Measurements from ENCODE around the gene CTU1. TPM values are rescaled to one million over a fixed set of nuclear protein-coding genes. Genes with fewer than 3 reads are reported as not detected.

CTU1 gene
- total RNA-seq, 1 donor from 2014 or later: 9.4 TPM

GRCh38 chr19:51131780-51132680 is 23.8 kb upstream of the CTU1 start:
- peak; percentile 83 for DNase-seq (ENCODE audit: low spot score)

GRCh38 chr19:51129716-51130115 is 21.5 kb upstream of the CTU1 start:
- peak; percentile 53 for DNase-seq (ENCODE audit: low spot score)

- DNase-seq (ENCODE audit: low spot score): no peak
Observed at GRCh38 chr19:51128227-51128626, 20.0 kb upstream of the CTU1 start.

GRCh38 chr19:51127755-51128154 is 19.5 kb upstream of the CTU1 start:
- DNase-seq (ENCODE audit: low spot score): no peak

- DNase-seq (ENCODE audit: low spot score): no peak
Observed at GRCh38 chr19:51127032-51127431, 18.8 kb upstream of the CTU1 start.

- no peak for DNase-seq (ENCODE audit: low spot score)
Observed at GRCh38 chr19:51125421-51126075, 17.3 kb upstream of the CTU1 start.

- DNase-seq (ENCODE audit: low spot score): peak; percentile 43
Observed at GRCh38 chr19:51124729-51125128, 16.5 kb upstream of the CTU1 start, which contains the start of gene SIGLEC9. SIGLEC9 (plus strand) TSS chr19:51124906; CDS start chr19:51124975, 69 bp downstream.

GRCh38 chr19:51124216-51124615 is 16.0 kb upstream of the CTU1 start:
- DNase-seq (ENCODE audit: low spot score): no peak

- no peak for DNase-seq (ENCODE audit: low spot score)
Observed at GRCh38 chr19:51123802-51124201, 15.6 kb upstream of the CTU1 start.

- DNase-seq (ENCODE audit: low spot score): no peak
Observed at GRCh38 chr19:51123381-51123800, 15.2 kb upstream of the CTU1 start.

- DNase-seq (ENCODE audit: low spot score): no peak
Observed at GRCh38 chr19:51122112-51122981, 14.1 kb upstream of the CTU1 start.

- no peak for DNase-seq (ENCODE audit: low spot score)
Observed at GRCh38 chr19:51121257-51121656, 13.0 kb upstream of the CTU1 start.

- no peak for DNase-seq (ENCODE audit: low spot score)
Observed at GRCh38 chr19:51120160-51120559, 12.0 kb upstream of the CTU1 start.

GRCh38 chr19:51119611-51120010 is 11.4 kb upstream of the CTU1 start:
- DNase-seq (ENCODE audit: low spot score): no peak

GRCh38 chr19:51119101-51119500 is 10.9 kb upstream of the CTU1 start:
- no peak for DNase-seq (ENCODE audit: low spot score)

GRCh38 chr19:51116736-51117286 is 8.6 kb upstream of the CTU1 start:
- DNase-seq (ENCODE audit: low spot score): no peak

GRCh38 chr19:51114087-51114729 is 6.0 kb upstream of the CTU1 start:
- no peak for DNase-seq (ENCODE audit: low spot score)

GRCh38 chr19:51111606-51112005 is 3.4 kb upstream of the CTU1 start:
- no peak for DNase-seq (ENCODE audit: low spot score)

- no peak for DNase-seq (ENCODE audit: low spot score)
Observed at GRCh38 chr19:51110666-51110971, 2.4 kb upstream of the CTU1 start.

GRCh38 chr19:51108805-51109146 is 567 bp upstream of the CTU1 start:
- no peak for DNase-seq (ENCODE audit: low spot score)

- DNase-seq (ENCODE audit: low spot score): no peak
Observed at GRCh38 chr19:51107406-51108065, 673 bp downstream of the CTU1 start.
